ENCODE results near the gene BTF3L4. TPM values are rescaled to one million over a fixed set of nuclear protein-coding genes. Genes with fewer than 3 reads are reported as not detected.

BTF3L4 gene
- polyA plus RNA-seq, 2 of the 4 experiments (the other 2 are of a cell fraction) = 47.4 to 63.8 TPM

GRCh38 chr1:52122384-52122783, 66.3 kb downstream of the BTF3L4 start:
- 47% methylated on average over 2 of the region's 2 CpGs for WGBS (ENCODE audit: missing lambda C conversion rate)
- Histone ChIP-seq H3K4me1 (no peaks in the 10 kb centered on the region), H3K4me2 (no peak overlapping the region), H3K9me3 (no peaks in the 10 kb centered on the region), H3K27ac (no peak overlapping the region), H3K4me3 (no peak overlapping the region)
- ChIA-PET CTCF (no interaction called here), POLR2A (no interaction called here)
- no peak for DNase-seq (ENCODE audit: low read depth in 1 of 2, low spot score in 1 of 2)
- FAIRE-seq = no peak
- no peak for TF ChIP-seq HOXA7 (CRISPR knock-in tag; IDR thresholded peaks at IDR 0.05)
- no peak for ATAC-seq

- no peaks in the 10 kb centered on the region for H3K4me1 ChIP-seq
- no peak overlapping the region for H3K4me3 ChIP-seq
- ChIA-PET POLR2A (no interaction called here), CTCF (interaction anchor here (1.0 kb wide), 1 partner anchor 175 kb away, joined by 4 read pairs; no protein-coding TSS in a partner anchor)
- H3K27ac ChIP-seq = no peak overlapping the region
- DNase-seq (ENCODE audit: low read depth in 1 of 2, low spot score in 1 of 2) (no peak), ATAC-seq (no peak), FAIRE-seq (no peak)
- TF ChIP-seq HEYL (CRISPR knock-in tag; IDR thresholded peaks at IDR 0.05) (no peak), ZC3H11A (IDR thresholded peaks at IDR 0.05) (peak; percentile 92)
- H3K4me2 ChIP-seq = no peak overlapping the region
- no peaks in the 10 kb centered on the region for H3K9me3 ChIP-seq
- WGBS (ENCODE audit: missing lambda C conversion rate) = 69% methylated on average over 6 of the region's 6 CpGs
Observed at GRCh38 chr1:52123622-52124021, 67.5 kb downstream of the BTF3L4 start.

DNA sequence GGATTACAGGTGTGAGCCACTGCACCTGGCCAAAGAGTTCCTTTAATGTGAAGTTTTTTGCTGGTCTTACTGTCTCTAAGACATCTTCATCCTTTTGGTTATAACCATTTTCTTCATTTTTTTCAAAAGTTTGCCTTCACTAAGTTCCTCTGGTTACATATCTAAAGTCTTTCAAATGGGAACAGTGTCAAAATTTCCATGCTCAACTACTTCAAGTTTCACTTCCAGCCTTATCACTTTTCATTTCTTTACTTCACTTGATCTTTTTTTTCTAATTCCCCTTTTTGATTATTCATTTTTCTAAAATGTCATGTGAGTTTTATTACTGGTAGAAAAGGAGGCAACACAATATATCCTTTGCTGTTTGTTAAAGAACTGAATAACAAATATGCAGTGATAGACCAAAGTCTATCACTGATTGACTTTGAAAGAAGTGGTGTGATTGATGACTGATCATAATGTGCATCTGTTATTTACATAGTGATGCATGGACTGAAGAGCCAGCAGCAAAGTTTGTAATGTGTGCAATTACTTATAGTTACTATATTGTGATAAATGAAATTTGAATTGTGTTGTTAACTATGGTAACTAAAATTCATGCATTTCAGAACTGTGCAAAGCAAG, 69.8 kb downstream of the BTF3L4 start:
- H3K4me2 ChIP-seq = no peak overlapping the region
- FAIRE-seq = no peak
- CTCF ChIA-PET = interaction anchor here (1.1 to 2.9 kb wide), 7 partner anchors 9 to 560 kb away, joined by 4 to 21 read pairs (median 7); no protein-coding TSS in a partner anchor

DNA sequence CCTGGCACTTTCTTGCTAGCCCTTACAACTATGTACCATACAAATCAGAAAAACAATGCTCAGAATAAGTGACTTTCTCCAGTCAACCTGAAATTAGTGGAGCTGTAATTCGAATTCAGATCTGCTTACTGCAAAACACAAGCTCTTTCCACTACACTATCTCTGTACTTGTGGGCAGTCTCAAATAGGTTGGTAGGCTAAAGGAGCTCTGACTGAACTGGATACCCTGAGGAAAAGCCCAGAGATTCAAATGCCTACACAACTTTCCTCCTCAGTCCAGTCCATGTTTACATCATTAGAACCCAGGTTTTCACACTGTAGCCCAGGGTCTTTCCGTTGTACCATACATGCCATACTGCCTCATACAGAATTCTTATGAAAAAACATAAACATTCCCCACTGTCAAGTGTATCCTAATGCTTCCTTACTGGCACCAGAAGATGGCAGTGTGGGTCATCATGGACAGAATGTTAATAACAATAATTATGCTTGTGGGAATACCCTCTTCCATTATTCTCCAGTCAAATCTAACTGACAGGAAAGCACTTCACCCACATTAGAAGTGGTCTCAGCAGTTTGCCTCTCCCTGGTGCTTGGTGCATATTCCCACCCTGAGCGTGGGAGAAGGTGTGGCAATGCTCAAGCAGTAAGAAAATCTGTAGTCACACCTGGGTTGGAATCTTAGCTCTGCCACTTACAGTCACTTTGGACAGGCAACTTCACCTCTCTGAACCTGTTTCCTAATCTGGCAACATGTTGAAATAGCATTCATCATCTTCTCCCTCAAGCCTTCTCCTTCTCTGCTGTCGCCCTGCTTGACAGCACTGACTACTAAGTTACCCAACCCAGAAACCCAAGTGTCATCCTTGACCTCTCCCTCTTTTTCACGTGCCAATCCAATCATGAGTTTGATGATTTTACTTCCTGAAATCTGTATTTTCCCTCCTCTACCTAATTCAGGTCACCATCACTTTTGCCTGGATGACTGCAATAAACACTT, 71.4 kb downstream of the BTF3L4 start:
- CTCF ChIA-PET = interaction anchor here (0.6 to 2.9 kb wide), 22 partner anchors 9 to 649 kb away, joined by 3 to 21 read pairs (median 4); no protein-coding TSS in a partner anchor
- Histone ChIP-seq H3K4me2 (no peak overlapping the region), H3K9me3 (no peaks in the 10 kb centered on the region), H3K4me3 (no peak overlapping the region), H3K4me1 (no peaks in the 10 kb centered on the region), H3K27ac (no peak overlapping the region)
- 17% methylated on average over 5 of the region's 5 CpGs for WGBS (ENCODE audit: missing lambda C conversion rate)
- DNase-seq (ENCODE audit: low read depth in 1 of 2, low spot score in 1 of 2) (peak; percentile 37 to 59), FAIRE-seq (no peak), ATAC-seq (peak; percentile 86 to 95)
- TF ChIP-seq ZFP36 (IDR thresholded peaks at IDR 0.05; ENCODE audit: borderline replicate concordance, partially characterized antibody) = no peak
- peak; percentile 77 for TF ChIP-seq CTCF (IDR thresholded peaks at IDR 0.05)
- TF ChIP-seq SMC3 (IDR thresholded peaks at IDR 0.05) = peak; percentile 73
- no peak for TF ChIP-seq NR3C1 (IDR thresholded peaks at IDR 0.05)
- TF ChIP-seq RAD21 (conservative IDR thresholded peaks at IDR 0.05 in 1 of 2, IDR thresholded peaks at IDR 0.05 in 1 of 2) = peak; percentile 65 to 71
- POLR2A ChIA-PET = no interaction called here

More for the DNA sequence above, 69.8 kb downstream of the BTF3L4 start:
- POLR2A ChIA-PET = no interaction called here
- ATAC-seq = no peak
- no peak overlapping the region for H3K27ac ChIP-seq
- no peaks in the 10 kb centered on the region for H3K9me3 ChIP-seq
- no peak for DNase-seq (ENCODE audit: low read depth in 1 of 2, low spot score in 1 of 2)
- TF ChIP-seq KDM1A (IDR thresholded peaks at IDR 0.05; ENCODE audit: low read depth) = no peak
- TF ChIP-seq CHD4 (IDR thresholded peaks at IDR 0.05; ENCODE audit: borderline replicate concordance) = no peak
- TF ChIP-seq ZFP36 (IDR thresholded peaks at IDR 0.05; ENCODE audit: borderline replicate concordance, partially characterized antibody) = no peak
- TF ChIP-seq, protein P1, sequence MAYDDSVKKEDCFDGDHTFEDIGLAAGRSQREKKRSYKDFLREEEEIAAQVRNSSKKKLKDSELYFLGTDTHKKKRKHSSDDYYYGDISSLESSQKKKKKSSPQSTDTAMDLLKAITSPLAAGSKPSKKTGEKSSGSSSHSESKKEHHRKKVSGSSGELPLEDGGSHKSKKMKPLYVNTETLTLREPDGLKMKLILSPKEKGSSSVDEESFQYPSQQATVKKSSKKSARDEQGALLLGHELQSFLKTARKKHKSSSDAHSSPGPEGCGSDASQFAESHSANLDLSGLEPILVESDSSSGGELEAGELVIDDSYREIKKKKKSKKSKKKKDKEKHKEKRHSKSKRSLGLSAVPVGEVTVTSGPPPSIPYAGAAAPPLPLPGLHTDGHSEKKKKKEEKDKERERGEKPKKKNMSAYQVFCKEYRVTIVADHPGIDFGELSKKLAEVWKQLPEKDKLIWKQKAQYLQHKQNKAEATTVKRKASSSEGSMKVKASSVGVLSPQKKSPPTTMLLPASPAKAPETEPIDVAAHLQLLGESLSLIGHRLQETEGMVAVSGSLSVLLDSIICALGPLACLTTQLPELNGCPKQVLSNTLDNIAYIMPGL (CRISPR knock-in tag; IDR thresholded peaks at IDR 0.05; ENCODE audit: borderline replicate concordance) = no peak
- no peak for TF ChIP-seq JUNB (IDR thresholded peaks at IDR 0.05)
- TF ChIP-seq HOXB5 (CRISPR knock-in tag; IDR thresholded peaks at IDR 0.05) = no peak
- no peak for TF ChIP-seq ESRRA (IDR thresholded peaks at IDR 0.05; ENCODE audit: borderline replicate concordance, low read length)
- no peak for TF ChIP-seq ZC3H11A (IDR thresholded peaks at IDR 0.05)
- TF ChIP-seq RAD21 (conservative IDR thresholded peaks at IDR 0.05 in 1 of 2, IDR thresholded peaks at IDR 0.05 in 1 of 2) = no peak
- TF ChIP-seq TP53 (CRISPR knock-in tag; IDR thresholded peaks at IDR 0.05) = no peak
- no peak for TF ChIP-seq RCOR1 (IDR thresholded peaks at IDR 0.05; ENCODE audit: low read depth, low read length)
- no peak for TF ChIP-seq ZSCAN20 (CRISPR knock-in tag; IDR thresholded peaks at IDR 0.05)
- TF ChIP-seq EP300 (IDR thresholded peaks at IDR 0.05) = no peak
- TF ChIP-seq, protein P2, sequence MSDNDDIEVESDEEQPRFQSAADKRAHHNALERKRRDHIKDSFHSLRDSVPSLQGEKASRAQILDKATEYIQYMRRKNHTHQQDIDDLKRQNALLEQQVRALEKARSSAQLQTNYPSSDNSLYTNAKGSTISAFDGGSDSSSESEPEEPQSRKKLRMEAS (IDR thresholded peaks at IDR 0.05) = no peak
- H3K4me1 ChIP-seq = no peaks in the 10 kb centered on the region
- H3K4me3 ChIP-seq = no peak overlapping the region
